Measurements from ENCODE around the gene PCDHGA1.

DNA sequence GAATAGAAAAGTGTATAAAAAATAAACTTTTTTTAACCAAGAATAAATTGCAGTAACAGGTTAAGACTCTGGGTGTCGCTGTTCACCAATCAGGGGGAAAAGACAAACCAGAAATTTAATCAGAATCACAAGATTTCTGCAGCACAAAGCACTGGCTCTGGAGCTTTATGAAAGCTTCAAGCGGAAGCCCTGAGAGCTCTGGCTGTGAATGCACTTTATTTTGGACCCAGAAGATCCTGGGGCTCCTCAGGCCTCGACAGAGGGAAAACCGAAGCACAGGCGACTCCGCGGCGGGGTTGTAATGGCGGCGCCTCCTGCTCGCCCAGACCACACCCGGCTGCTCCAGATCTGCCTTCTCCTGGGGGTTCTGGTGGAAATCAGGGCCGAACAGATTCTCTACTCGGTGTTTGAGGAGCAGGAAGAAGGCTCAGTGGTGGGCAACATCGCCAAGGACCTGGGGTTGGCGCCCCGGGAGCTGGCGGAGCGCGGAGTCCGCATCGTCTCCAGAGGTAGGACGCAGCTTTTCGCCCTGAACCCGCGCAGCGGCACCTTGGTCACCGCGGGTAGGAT lies 24.7 kb downstream of the PCDHGA1 start, which contains the start of gene PCDHGA4:
- TF ChIP-seq, protein P1, sequence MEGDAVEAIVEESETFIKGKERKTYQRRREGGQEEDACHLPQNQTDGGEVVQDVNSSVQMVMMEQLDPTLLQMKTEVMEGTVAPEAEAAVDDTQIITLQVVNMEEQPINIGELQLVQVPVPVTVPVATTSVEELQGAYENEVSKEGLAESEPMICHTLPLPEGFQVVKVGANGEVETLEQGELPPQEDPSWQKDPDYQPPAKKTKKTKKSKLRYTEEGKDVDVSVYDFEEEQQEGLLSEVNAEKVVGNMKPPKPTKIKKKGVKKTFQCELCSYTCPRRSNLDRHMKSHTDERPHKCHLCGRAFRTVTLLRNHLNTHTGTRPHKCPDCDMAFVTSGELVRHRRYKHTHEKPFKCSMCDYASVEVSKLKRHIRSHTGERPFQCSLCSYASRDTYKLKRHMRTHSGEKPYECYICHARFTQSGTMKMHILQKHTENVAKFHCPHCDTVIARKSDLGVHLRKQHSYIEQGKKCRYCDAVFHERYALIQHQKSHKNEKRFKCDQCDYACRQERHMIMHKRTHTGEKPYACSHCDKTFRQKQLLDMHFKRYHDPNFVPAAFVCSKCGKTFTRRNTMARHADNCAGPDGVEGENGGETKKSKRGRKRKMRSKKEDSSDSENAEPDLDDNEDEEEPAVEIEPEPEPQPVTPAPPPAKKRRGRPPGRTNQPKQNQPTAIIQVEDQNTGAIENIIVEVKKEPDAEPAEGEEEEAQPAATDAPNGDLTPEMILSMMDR (conservative IDR thresholded peaks at IDR 0.05 in 1 of 2, IDR thresholded peaks at IDR 0.05 in 1 of 2; ENCODE audit: extremely low read depth in 1 of 2, insufficient read depth in 1 of 2, low read depth in 1 of 2, low read length in 2 of 2) = peak; percentile 43 to 48
- no peak for TF ChIP-seq EZH2 (IDR thresholded peaks at IDR 0.05; ENCODE audit: borderline replicate concordance, low read length)
